ENCODE results near the gene RIC8B.

RIC8B gene

DNA sequence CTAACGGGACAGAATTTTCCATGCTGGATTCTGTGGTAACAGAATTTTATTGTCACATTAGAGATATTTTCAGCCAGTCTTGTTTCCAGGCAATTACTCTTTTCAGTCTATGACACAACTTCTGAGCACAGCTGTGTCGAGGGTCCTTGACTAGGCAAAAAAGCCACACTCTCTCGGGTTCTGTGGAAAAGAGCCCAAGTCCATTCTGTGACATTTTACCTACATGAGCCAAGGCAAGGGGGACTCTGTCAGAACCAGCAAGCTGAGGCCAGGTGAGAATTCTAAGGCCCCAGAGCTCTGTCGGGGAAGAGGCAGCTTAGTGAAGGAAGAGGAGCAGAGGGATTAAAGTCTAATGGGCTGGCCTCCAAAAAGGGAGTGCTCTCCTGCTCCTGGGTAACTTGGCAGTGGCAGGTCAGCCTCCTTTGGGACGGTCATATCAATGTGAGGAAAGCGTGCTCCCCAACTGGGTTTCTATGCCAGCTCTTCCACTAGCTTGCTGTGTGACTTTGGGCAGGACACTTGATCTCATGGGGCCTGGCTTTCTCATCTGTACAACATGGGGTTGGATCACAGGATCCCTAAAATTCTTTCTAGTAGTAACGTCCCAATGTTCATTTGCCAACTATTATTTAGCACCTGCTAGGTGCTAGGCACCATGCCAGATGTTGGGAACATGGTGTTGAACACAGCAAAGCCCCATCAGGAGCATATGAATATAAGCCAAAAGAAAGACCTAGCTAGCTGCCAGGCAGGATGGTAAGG lies 16.0 kb upstream of the RIC8B start:
- DNase-seq: no peak

DNA sequence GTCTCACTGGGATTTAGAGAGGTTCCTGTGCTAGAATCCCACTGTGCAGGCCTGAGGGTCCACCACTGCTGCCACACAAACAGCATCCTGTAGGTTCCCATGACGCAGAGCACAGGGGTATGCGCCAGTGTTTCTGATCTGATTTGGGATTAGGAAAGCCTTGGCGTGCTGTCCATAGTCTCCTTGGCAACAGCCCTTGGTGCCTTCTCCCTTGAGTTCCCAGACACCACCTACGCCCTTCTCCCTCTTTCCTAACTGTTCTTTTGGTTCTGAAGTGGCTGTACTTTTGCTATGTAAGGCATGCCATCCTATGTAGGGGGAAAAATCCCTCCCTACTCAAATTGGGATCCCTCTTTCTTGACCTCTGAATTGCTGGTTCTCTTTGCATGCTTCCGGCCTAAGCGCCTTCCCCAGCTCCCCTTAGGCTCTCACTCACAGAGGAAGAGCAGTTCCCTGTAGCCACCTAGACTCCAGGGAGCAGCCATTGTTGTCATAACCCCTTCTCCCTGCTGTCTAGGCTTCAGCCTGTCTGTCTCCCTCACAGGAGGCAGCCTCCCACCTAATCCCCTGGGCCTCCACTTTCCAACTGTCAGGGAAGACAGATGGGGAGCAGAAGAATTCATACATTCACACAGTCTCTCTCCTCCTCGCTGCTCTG lies 14.8 kb upstream of the RIC8B start:
- DNase-seq: no peak

DNA sequence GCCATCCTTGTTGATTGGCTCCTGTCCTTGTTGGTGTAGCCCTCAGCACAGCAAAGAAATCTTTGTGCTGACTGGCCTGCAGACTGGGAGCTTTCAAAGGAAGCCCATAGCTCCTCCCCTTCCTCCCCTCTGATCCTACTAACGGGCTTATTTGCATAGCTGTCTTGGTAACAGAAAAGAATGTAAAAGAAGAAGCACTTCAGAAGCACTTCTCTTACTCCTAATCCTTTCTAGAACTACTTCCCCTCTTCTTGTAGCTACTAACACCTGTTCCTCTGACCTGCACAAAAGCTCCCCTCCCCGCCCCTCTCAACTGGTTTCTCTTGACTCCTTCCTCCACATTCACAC lies 14.3 kb upstream of the RIC8B start:
- no peak for DNase-seq

DNA sequence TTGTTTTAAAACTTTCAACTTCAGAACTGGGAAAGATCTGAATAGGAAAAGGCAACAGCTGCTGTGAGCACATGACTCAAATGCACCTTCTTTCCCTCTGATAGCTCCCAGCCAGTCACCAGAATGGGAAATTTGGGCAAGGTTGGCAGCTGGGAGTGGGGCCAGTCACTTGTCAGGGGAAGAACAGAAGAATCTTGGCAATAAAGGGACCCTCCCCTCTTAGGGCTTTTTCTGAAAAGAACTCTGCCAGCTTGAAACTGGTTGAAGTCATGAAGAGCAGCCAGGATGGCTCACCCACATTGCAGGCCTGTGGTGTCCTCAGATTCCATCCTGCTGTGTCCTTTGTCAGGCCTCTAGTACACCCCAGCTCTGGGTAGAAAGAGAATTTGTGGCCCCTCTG lies 10.3 kb upstream of the RIC8B start:
- no peak for DNase-seq

DNA sequence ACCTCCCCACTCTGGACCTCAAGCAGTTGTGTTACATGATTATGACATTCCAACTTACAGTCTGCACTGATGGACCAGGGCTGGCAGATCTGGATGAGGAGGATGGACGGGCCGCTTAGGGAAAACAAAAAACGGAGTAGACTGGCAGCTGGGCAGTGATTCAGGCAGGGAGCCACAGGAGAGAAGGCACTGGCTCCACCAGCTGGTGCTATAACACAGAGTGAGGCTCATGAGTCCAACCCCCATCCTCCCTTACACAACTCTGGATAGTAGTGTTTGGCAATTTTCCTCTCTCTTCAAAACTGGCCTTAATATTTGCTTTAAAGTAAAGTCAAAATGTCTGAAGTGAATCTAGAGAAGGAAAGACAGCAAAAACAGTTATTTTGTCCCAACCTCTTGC lies 9.7 kb upstream of the RIC8B start:
- no peak for DNase-seq

DNA sequence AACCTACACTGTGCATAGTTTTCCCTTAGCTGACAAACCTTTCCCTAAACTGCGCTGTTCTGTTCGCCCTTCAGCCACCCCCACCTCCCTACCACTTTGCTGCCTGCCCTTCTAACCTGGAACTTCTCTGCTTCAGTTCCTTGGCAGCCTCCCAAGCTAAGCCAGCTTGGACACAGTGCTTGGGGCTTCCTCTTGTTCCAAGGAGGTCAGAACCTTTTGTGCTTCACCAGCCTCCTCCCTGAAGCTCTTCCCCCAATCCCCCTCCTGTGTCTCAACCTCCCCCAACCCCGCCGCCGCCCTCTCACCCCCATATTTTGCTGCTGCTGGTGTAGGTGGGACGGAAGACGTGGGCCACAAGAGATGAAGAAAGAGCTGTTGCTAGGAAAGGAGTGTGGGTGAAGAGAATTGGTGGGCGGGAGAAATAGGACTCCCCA lies 8.1 kb upstream of the RIC8B start:
- no peak for DNase-seq

DNA sequence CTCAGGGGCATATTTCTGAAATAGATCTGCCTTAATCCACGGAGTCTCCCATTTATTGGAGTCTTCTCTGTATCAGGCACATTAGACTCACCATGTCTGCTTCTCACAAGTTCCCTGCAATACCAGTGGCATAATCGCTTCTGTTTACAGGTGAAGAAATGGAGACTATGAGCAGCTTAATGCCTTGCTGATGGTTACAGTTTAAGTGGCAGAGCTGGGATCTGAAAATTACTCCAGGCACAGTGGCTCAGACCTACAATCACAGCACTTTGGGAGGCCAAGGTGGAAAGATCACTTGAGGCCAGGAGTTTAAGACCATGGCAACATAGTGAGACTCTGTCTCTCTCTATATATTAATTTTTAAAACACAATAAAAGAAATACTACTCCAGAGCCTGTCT lies 7.3 kb upstream of the RIC8B start:
- DNase-seq: no peak

DNA sequence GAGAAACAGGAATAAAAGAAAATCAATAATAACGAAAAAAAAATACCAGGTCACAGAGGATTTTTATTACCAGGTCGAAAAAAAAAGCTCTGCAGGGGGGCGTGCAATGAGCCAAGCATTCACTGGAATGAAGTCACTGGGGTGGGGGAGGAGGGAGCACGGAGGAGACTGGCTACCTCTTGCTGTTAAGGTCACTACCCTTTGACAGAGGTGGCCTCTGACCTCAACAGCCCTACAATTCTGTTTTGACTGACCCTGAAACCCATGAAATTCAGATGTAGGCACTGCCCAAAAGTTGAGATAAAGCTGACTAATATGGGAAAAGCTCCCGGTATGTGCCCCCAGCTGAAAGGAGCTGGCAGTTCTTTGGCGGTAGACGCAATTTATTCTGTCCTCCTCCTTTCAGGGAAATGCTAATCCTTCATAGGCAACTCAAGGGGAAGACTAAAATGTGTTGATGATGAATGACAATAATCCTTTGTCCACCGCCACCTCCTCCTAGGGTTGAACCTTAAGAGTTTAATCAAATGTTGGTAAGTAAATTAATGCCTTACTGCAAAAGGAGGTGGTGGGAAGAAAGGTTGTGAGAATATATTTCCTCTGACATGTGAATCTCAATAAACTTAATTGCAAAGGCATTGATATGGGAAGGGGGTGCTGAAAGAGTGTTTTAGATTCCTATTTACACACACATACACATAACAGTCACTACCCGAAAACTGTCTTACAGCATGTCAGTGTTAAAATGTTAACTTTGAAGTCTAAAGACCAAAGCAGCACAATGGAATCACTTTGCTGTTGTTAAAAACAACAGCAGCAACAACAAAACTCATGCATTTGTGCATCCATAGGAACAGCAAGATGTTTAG lies 6.3 kb upstream of the RIC8B start:
- DNase-seq: no peak

DNA sequence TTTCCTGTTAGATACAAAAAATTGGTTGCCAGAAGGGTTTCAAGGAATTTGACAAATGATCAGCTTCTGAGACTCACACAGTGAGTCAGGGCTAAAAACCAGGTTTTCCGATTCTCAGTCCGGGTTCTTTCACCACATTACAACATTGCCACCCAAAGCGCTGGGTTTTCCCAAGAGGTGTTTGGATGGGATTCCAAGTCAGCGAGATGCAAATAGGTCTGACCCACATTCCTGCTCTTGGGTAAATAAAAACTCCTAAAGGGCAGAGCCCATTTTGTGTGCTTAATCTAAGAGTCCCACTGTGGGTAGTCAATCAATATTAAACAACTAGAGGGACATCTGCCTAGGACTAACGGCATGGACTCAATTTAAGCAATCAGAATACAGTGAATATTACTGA lies 5.4 kb upstream of the RIC8B start:
- no peak for DNase-seq

DNA sequence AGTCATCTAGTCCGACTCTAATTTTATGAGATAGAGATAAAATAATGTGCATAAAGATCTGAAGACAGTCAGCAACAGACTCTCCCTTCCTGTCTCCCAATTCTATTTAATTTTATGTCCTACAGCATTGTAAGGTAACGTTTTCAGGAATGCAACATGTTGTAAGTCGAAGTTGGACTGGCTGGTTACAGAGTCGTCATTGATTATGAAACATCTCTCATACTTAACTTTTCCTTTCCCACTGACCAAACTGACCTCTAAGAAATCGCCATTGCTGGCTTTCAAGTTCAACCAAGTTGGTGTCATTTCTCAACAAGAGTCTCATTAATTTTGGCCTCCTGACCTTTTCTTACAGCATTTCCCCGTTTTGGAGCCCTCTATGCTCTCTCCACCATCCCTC lies 4.9 kb upstream of the RIC8B start:
- DNase-seq: no peak

DNA sequence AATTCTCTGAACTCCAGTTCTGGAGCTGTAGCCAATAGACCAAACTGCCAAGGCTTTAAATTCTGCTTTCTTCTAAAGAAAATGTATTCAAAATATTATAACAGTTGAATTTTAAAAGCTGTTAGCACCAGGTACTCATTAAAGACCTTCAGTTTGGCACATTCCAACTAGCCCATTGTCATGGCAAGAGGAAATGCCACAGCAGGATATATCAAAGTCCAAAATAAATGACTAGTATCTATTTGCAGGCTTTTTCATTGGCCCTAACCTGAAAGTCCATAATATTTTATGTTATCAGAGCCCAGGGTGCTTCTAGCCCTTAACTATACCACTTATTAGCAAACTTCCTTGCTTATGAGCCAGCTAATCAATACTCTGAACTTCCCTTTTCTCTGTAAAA lies 3.1 kb upstream of the RIC8B start:
- no peak for DNase-seq

DNA sequence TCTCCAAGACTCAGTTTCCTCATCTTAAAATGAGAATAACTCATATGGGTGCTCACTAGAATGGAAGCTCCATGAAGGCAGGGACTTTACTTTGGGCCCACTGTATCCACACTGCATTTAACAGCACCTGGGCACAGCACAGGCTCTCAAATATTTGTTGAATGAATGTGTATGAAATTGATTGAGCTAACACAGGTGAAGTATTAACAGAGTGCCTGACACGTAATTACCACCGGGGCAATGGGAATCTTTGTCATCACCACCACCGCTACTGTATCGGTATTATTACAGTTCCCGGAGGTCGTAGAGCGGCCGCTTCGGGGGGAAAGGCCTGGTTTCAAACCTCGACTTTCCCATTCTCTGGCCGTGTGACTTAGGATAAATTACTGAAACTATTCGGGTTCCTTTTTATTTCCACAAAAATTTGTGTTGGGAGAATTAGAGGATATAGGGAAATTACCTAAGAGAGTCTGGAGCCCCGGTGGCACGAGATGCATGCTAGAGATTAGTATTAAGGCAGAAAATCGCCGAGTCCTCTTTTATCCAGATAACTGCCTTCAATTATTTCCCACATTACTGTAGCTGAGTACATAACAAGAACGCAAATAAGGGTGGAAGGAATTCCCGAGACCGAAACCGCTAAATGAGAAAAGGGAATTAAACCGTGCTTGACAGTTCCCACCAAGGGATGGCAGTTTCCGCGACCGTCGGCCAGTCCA lies 1.0 kb upstream of the RIC8B start:
- DNase-seq: no peak

DNA sequence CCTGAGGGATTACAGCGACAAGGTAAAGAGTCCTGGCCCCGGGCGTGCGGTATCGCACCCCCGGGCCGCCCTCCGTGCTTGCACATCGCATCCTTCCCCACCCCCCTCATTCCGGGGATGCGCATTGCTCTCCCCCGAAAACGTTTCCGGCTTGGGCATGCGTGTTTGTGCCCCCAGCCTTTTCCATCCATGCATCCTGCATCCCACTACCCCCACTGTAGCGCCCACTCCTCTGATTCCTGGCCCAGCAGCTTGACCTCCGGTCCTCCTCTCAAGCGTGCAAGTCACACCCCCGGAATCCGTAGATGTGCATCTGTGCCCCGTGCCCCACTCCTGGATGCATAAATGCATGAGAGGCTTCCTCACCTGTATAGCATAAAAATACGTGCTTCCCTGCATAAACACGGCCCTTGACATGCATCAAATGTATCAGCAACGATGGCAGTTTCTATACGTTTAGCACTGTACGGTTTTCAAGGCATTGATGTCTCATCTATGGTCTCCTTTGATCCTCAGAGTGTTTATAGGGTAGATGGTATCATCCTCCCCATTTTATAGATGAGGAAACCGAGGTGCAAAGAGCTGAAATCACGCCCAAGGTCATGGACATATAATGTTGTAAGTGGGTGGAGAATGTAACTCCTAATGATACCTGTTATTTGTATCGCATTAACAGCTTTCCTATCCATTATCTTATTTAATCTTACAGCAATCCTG lies 484 bp downstream of the RIC8B start:
- DNase-seq: no peak

DNA sequence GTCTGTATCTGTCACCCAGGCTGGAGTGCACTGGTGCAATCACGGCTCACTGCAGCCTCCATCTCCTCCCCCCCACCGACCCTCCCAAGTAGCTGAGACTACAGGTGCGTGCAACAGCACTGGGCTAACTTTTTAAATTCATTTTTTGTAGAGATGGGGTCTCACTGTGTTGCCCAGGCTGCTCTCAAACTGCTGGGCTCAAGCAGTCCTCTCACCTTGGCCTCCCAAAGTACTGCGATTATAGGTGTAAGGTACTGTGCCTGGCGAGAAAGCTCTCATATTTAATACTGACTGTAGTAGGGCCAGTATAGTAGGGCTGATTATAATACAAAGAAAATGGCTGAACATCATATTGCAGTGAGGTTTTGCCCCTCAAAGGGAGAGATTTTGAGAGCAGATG lies 2.4 kb downstream of the RIC8B start:
- DNase-seq: no peak

DNA sequence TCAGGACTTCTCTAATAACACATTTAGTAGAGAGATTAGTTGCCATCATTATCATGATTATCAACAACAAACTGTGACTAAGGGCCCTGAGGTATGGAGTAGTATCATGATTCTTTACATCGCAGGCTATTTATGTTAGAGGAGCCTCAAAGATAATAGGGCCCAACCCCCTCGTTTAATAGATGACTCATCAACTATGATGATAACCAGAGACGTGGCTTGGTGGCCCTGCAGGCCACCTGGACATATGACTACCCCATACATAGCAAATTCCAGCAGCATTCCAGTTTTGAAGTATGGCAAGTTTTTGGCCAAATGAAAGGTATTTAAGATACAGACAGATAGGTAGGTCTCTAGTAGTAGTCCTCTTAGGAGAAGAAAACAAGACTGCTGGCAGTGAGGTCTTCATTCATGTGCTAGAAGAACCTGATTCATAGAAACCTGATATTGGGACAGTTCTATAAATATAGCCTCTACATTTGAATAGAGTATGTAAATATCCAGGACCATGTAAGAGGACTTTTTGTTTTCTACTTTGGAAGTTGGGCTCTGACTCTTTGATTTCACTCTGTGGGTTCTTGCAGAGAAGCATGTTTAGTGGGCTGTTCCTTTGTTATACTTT lies 5.6 kb downstream of the RIC8B start:
- no peak for DNase-seq

DNA sequence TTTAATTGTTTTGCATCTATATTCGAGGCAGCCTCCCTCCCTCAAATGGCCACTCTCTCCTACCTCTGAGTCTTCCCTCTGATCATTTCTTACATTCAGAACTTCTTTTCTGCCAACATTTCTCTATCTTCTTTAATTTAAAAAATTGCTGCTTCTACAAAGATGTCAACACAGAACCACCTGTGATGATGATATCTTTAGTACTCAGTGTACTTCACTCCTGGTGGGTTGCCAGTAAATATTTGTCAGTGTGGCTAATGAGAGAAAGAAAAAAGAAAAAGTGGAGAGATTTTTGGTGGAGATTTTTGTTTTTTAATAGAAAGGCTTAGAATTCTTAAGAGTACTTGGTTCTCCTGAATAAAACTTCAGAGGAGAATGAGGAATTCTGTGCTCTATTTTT lies 8.1 kb downstream of the RIC8B start:
- DNase-seq: no peak

DNA sequence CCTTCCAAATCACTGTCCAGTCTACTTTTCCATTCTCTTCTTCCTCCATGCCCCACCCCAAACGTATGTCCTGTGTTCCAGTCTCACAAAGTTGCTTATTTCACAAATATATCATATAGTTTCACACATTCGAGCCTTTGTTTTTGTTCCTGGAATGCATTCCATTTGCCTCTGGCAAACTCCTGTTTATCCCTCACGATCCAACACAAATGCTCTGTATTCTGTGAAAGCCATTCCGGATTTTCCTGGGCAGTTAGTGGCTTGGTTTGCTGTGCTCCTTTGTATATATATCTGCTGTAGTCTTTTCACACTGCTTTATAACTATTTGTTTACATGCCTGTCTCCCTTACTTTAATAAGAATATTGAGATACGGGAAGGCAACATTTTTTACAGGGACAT lies 9.0 kb downstream of the RIC8B start:
- DNase-seq: no peak

DNA sequence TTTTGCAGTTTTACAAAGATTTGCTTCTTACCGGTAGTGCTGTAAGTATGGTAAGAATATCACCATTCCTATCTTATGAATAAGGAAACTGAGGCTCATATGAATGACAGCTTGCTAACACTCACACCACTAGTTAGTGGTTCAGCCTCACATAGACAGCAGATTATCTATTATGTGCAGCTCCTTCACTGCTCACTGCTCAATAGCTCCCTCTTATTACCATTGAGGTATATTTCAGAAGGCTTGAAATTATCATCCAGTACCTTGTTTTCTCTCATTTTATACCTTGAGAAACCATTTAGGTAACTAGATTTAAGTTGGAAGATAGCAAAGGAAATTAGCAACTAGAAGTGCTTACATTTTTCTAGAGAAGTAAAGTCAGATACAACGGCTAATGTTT lies 15.5 kb downstream of the RIC8B start:
- no peak for DNase-seq

DNA sequence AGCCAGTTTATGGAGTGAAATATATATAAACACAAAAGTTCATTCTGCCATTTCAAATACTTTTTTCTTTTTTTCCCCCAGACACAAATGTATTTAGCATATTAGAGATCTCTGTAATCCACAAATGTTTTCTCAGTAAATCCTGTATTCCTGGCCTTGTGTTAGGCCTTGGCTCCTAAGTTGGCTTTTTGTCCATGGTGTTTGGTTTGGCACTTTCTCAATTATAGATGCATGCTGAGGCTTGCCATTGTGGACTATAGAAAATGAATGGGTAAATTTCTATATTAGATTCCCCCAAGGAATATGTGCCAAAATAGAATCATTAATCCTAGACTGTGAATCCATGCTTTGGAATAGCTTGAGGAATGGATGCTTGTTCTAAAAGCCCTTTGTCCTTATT lies 17.0 kb downstream of the RIC8B start:
- DNase-seq: no peak

DNA sequence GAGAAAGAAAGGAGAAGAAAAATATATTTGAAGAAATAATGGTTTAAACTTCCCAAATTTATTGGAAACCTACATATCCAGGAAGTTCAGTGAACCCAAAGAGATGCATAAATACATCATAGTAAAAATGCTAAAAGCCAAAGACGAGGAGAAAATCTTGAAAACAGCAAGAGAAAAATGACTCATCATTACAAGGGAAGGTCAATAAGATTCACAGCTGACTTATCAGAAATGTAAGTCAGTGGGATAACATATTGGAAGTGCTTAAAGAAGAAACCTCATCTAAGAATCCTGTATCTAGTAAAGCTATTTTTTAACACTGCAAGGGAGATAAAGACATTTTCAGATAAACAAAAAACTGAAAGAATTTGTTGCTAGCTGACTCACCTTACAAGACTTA lies 19.9 kb downstream of the RIC8B start:
- no peak for DNase-seq

DNA sequence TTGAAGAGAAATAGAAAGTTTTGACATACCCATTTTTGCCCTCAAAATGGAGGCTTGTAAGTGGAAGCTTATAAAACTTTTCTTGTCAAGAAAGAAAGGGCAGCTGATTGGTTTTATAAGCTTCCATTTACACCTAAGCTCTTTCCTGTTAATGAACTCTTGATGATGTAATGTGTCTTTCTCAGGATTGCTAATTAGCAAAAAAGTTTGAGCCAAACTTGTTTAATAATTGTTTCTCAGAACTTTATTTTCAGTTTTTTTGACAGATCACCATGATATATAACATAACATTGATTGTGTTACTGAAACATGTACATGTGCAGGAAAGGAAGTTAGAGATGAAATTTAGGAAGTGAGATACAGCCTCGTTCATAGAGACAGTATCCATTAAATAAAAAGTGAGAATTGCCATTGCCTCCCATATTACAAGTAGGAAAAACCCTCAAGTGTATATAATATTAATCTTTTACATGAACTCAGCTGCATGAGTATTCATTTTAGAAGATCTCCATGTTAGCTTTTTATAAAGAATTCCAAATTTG lies 26.8 kb downstream of the RIC8B start:
- DNase-seq: no peak
